8988T (cell line): Measurements from ENCODE around the gene ANK3.

ENCODE experiments used
- DNase-seq: peaks from one replicate; pipeline ENCODE4 v3.0.0; 2011

Gene ANK3

GRCh38 chr10:60340973-60341372 is 48.7 kb downstream of the ANK3 start:
- DNase-seq, result no peak

GRCh38 chr10:60339757-60340156 is 49.9 kb downstream of the ANK3 start:
- DNase-seq, result no peak

DNA sequence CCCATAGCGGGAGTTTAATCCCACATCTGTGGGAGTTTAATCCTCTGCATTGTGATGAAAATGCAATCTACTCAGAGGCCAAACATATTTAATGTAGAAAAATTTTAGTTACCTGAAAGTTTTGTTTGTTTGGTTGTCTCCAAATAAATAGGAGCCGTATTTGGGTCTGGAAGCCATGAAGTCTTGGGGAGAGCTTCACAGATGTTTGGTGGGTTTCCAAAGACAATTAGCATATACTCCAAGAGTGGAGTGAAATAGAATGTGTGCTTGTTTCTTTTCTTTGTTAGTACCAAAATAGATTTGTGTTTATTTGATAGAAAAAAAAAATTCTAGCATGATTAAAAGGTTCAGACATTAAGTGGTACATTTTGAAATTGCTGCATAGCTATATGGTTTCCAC is 50.9 kb downstream of the ANK3 start:
- DNase-seq, result no peak

DNA sequence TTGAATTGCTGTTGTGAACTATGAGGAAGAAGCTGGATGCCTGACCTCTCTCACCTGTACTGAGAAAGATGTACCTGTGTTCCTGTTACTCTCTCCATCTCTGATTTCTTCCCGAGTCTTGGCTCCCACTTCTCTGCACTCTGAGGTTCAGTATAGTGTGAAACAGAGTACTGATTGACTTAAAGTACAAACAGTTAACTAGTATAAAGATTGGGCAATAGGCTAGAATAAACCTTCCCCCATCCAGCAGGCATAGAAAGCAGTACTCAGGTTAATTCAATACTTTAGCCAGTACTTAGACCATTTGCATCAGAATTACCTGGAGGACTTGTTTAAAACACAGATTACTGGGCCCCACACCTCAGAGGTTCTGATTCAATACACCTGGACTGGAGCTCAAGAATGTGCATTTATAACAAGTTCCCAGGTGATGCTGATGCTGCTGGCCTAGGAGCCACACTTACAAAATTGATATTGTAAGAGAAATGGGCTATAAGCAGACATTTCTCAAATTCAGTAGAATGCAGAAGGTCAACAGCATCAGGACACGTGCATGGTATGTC is 51.6 kb downstream of the ANK3 start:
- DNase-seq, result no peak

GRCh38 chr10:60336901-60337630 is 52.6 kb downstream of the ANK3 start:
- no peak for DNase-seq

DNA sequence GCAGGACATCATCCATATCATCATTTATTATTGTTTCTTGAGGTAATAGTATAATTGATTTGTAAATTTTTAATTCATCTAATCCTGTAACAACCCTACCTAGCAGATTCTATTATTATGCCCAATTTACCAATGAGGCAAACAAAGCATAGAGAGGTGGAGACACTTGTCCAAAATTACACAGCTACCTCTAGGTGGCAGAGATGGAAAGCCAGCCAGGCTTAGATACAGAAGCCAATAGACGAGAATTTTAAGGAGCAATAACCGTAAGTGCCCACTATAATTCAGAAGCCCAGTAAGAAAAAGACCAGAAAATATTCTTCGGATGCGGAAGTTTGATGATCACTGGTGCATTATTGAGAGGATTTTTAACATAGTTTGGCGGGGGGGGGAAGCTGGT is 54.0 kb downstream of the ANK3 start:
- DNase-seq, result no peak

GRCh38 chr10:60334991-60335390 is 54.7 kb downstream of the ANK3 start:
- DNase-seq, result no peak

GRCh38 chr10:60332371-60332770 is 57.3 kb downstream of the ANK3 start:
- DNase-seq, result no peak

- no peak for DNase-seq
Observed at GRCh38 chr10:60331886-60332285, 57.8 kb downstream of the ANK3 start.

DNA sequence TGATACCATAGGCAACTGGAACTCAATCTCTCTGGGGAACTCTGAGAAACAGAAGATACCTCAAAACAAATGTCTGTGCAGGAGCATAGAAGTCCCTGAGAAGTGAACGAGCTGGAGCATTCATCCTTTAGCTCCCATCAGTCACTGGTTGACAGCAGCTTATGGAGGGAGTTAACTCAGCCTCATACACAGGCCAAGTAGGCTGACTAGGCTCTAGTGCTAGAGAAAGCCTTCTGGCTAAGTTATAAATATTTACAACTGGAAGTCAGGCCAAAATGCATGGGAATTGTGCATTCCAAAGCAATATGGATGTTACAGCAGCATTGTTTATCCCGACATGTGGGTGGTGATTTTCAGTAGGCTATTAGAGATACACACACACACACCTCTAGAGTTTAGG is 66.5 kb downstream of the ANK3 start:
- no peak for DNase-seq

DNA sequence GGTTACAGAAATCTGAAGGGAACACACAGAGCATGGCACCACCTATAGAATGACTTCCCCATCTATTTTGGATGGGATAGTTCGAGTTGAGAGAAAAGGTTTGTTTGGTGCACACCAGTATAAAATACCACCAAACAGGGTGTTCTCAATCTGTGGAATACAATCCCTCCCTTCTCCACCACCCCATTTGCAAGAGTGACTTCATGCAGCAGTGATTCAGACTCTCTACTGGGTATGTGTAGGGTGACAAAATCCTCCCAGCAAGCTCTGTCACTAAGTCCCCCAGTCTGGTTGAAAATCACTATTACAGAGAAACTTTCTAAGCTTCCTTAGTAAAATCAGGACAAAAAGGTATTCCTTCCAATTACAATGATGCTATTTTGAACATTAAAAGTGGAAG is 69.0 kb downstream of the ANK3 start:
- DNase-seq, result no peak

DNA sequence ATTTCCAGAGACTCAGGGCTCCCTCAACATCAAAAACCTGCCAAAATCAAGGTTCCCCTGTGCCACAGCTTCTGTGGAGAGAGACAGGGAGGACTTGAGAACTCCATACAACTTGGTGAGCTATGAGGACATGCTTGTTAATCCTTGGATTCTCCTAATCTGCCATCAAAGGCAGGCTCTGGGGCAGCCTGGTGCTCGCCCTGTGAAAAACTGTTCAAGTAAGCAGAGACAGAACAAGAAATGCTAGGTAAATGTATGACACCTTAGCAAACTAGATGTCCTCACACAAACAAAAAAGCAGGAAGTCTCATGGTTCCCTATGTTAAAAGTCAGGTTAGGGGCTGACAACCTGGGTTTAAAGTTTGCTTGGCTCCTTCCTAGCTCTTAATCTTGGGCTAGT is 73.6 kb downstream of the ANK3 start:
- no peak for DNase-seq

GRCh38 chr10:60315311-60315710 is 74.4 kb downstream of the ANK3 start:
- DNase-seq, result no peak

GRCh38 chr10:60314069-60314940 is 75.4 kb downstream of the ANK3 start:
- no peak for DNase-seq

DNA sequence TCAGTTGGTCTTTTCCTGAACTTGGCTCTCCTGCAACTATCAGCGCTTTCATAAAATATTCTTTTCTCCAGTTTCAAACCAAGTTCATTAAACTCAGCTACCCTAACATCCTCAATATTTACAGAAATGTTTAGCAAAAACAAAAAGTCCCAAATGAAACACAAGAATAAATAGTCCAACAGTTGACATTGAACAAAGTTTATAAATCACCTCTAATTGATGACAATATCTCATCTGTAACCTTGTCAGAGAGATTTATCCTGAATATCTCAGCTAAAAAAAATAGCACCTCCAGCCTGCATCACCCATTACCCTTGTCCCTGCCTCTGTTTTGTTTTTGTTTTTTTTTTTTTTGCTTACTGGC is 76.1 kb downstream of the ANK3 start:
- DNase-seq, result no peak

- DNase-seq, result no peak
Observed at GRCh38 chr10:60312818-60313588, 76.7 kb downstream of the ANK3 start.

GRCh38 chr10:60311821-60312220 is 77.9 kb downstream of the ANK3 start:
- DNase-seq, result no peak

GRCh38 chr10:60310740-60311139 is 78.9 kb downstream of the ANK3 start:
- no peak for DNase-seq

DNA sequence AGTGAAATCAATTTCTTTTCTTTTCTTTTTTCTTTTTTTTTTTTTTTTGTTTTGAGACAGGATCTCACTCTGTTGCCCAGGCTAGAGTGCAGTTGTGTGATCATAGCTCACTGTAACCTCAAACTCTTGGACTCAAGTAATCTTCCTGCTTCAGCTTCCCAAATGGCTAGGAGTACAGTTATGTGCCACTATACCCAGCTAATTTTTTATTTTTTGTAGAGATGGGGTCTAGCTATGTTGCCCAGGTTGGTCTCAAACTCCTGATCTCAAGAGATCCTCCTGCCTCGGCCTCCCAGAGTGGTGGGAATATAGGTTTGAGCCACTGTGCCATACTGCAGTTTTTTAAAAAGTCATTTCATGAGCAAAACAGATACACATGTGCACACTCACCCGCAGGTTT is 79.8 kb downstream of the ANK3 start:
- no peak for DNase-seq

- DNase-seq, result no peak
Observed at GRCh38 chr10:60309371-60309770, 80.3 kb downstream of the ANK3 start.

DNA sequence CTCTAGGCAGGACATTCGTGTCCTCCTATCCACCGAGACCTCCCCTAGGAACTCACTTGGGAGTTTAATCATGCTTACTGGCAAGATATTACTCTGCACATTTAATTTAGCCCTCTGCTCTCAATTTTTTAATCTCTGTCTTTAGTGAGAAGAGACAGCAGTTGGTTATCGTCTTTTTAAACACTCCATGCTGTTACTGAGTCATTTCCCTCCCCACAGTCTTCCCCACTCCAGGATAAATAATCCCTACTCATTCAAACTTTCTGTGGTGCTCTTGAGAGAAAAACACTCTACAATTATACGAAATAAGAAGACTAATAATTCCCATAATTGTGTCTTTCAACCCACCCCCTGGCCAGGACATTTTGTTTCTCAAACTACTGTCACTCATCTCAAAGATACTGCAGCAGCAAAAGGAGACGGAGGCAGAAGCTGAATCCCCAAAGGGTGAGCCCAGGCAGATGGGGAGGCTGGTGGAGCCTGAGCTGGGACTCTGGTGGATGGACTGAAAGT is 84.2 kb downstream of the ANK3 start:
- no peak for DNase-seq

DNA sequence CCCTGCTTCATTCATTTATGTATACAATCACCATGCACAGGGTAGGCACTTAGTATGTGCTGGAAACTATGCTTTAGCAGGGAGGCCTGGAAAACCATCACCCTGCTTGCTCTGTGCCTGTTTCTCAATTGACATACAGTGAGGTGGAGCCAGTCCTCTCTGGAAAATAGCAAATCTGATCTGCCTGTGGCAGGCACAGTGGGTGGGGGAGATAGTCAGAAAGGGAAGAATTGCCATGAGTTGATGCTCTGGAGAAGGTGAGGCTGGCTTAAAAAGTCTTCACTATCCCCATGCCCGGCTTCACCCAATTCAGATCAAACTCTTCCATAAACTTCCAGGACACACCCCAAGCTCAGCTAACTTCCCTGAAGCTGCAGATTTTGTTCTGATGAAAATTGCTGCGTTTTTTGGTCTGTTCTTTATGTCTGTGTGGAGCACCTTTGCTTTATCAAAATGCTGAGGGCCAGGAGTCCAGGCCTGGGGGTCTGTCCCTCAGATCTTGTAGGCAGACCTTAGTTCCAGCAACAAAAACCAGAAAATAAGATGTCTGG is 84.8 kb downstream of the ANK3 start:
- DNase-seq, result no peak

DNA sequence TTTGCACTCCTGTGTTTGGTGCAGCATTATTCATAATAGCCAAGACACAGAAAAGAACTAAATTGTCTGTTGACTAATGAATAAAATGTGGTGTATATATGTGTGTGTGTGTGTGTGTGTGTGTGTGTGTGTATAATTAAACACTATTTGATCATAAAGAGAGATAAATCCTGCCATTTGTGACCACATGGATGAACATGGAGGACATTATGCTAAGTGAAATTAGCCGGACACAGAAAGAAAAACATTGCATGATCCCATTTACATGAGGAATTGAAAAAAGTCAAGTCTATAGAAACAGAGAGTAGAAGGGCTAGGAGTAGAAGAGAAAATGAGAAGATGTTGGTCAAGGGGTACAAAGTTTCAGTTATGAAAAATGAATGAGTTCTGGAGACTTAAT is 85.9 kb downstream of the ANK3 start:
- DNase-seq, result no peak
